HG03520 (cell line): ENCODE results near the gene EPHA8.

ENCODE experiments used
- ATAC-seq: cut with Tn5 transposase; IDR thresholded peaks from one replicate; pipeline ENCODE4 v1.9.1; 2021; ENCODE audit warnings: mild to moderate bottlenecking, moderate library complexity; ENCODE audit not compliant: unreplicated experiment

Gene EPHA8

GRCh38 chr1:22535399-22535798 is 27.9 kb upstream of the EPHA8 start:
- ATAC-seq = no peak

GRCh38 chr1:22536506-22536905 is 26.8 kb upstream of the EPHA8 start:
- ATAC-seq = no peak

- no peak for ATAC-seq
These were observed 25.7 kb upstream of the EPHA8 start for GRCh38 chr1:22537441-22538139.

GRCh38 chr1:22539510-22540118 is 23.7 kb upstream of the EPHA8 start:
- ATAC-seq = no peak

- no peak for ATAC-seq
These were observed 23.0 kb upstream of the EPHA8 start for GRCh38 chr1:22540337-22540736.

- ATAC-seq = no peak
These were observed 20.4 kb upstream of the EPHA8 start for GRCh38 chr1:22542886-22543285.

GRCh38 chr1:22543679-22544078 is 19.6 kb upstream of the EPHA8 start:
- ATAC-seq = no peak

- no peak for ATAC-seq
These were observed 18.7 kb upstream of the EPHA8 start for GRCh38 chr1:22544606-22545005.

- no peak for ATAC-seq
These were observed 18.1 kb upstream of the EPHA8 start for GRCh38 chr1:22545141-22545540.

- no peak for ATAC-seq
These were observed 16.0 kb upstream of the EPHA8 start for GRCh38 chr1:22547186-22547817.

GRCh38 chr1:22547818-22548462 is 15.3 kb upstream of the EPHA8 start:
- ATAC-seq = no peak

- ATAC-seq = no peak
These were observed 13.3 kb upstream of the EPHA8 start for GRCh38 chr1:22550021-22550420.

- no peak for ATAC-seq
These were observed 11.7 kb upstream of the EPHA8 start for GRCh38 chr1:22551591-22551990.

GRCh38 chr1:22552021-22552420 is 11.3 kb upstream of the EPHA8 start:
- ATAC-seq = no peak

GRCh38 chr1:22553104-22553880 is 10.0 kb upstream of the EPHA8 start:
- no peak for ATAC-seq

- ATAC-seq = no peak
These were observed 9.2 kb upstream of the EPHA8 start for GRCh38 chr1:22553991-22554522.

GRCh38 chr1:22555371-22555656 is 8.0 kb upstream of the EPHA8 start:
- no peak for ATAC-seq

GRCh38 chr1:22556391-22557104 is 6.7 kb upstream of the EPHA8 start:
- no peak for ATAC-seq

- ATAC-seq = no peak
These were observed 5.8 kb upstream of the EPHA8 start for GRCh38 chr1:22557341-22557950.
